K562 (cell line): ENCODE results near the gene H2BK1. TPM values are rescaled to one million over a fixed set of nuclear protein-coding genes. Genes with fewer than 3 reads are reported as not detected.

Source experiments
- ADNP ChIP-seq: fragments of 200-800 bp; sonication (Bioruptor generic); IDR thresholded peaks from 2 replicates; pipeline ENCODE4 v1.6.1; 2016; ENCODE audit warnings: missing genetic modification characterization, missing compliant biosample characterization
- FOSL1 ChIP-seq: fragments of 200-800 bp; sonication (Bioruptor generic); conservative IDR thresholded peaks from 2 replicates; pipeline ENCODE4 v1.6.1; 2016; ENCODE audit warnings: missing genetic modification characterization, missing compliant biosample characterization
- GTF2A2 ChIP-seq: IDR thresholded peaks from 2 replicates; pipeline ENCODE4 v1.6.1; 2016; ENCODE audit warnings: mild to moderate bottlenecking, missing genetic modification characterization, missing compliant biosample characterization
- HNRNPL ChIP-seq: fragments of 200-400 bp; formaldehyde crosslinking; IDR thresholded peaks from 2 replicates; pipeline ENCODE4 v1.6.1; 2017; ENCODE audit warnings: low read depth, mild to moderate bottlenecking, low read length
- ID3 ChIP-seq, 2 experiments: fragments of 250-450 bp in 1 of 2; fragments of 450-650 bp in 1 of 2; sonication (Bioruptor Pico) in 1 of 2; IDR thresholded peaks; 2 replicates each; pipeline versions ENCODE4 v1.6.1 to v1.8.0; 2016 to 2021; ENCODE audit warnings: mild to moderate bottlenecking in 2 of 2, moderate library complexity in 2 of 2, missing compliant biosample characterization in 1 of 2, missing genetic modification characterization in 1 of 2
- NKRF ChIP-seq: fragments of 450-650 bp; IDR thresholded peaks from 2 replicates; pipeline ENCODE4 v1.6.1; 2016; ENCODE audit warnings: borderline replicate concordance
- RREB1 ChIP-seq: fragments of 250-450 bp; sonication (Bioruptor Pico); IDR thresholded peaks from 2 replicates; pipeline ENCODE4 v1.4.0; 2020
- SAP30 ChIP-seq: fragments of 200-600 bp; sonication (generic); IDR thresholded peaks from 2 replicates; pipeline ENCODE4 v1.6.1; 2012; ENCODE audit warnings: borderline replicate concordance, low read depth, mild to moderate bottlenecking, moderate library complexity, low read length, control low read depth, inconsistent platforms; ENCODE audit not compliant: insufficient read depth, poor library complexity, severe bottlenecking
- SMARCE1 ChIP-seq: fragments of 450-650 bp; IDR thresholded peaks from 2 replicates; pipeline ENCODE4 v1.7.1; 2016; ENCODE audit warnings: mild to moderate bottlenecking
- SNIP1 ChIP-seq: fragments of 450-650 bp; IDR thresholded peaks from 2 replicates; pipeline ENCODE4 v1.7.1; 2017; ENCODE audit warnings: low read depth, mild to moderate bottlenecking
- THRB ChIP-seq: fragments of 450-650 bp; formaldehyde crosslinking; conservative IDR thresholded peaks from 2 replicates; pipeline ENCODE4 v1.4.0; 2022; ENCODE audit warnings: mild to moderate bottlenecking, missing genetic modification characterization
- TRIM24 ChIP-seq, 2 experiments: fragments of 450-650 bp; IDR thresholded peaks; 2 replicates each; pipeline ENCODE4 v1.6.1; 2016
- ZNF589 ChIP-seq: fragments of 200-800 bp; sonication (Bioruptor generic); IDR thresholded peaks from 2 replicates; pipeline ENCODE4 v1.6.1; 2016; ENCODE audit warnings: low read depth, missing genetic modification characterization, missing compliant biosample characterization
- ZNF785 ChIP-seq: fragments of 250-450 bp; sonication (Bioruptor Pico); IDR thresholded peaks from 2 replicates; pipeline ENCODE4 v1.4.0; 2020; ENCODE audit warnings: mild to moderate bottlenecking
- polyA plus RNA-seq, 8 experiments: library from polyadenylated mRNA; depleted of rRNA in 4 of 8; stranded (reverse) in 5 of 8; unstranded in 3 of 8; fragments of >200 nt; fragmentation: Nextera tagmentation in 2 of 8; fragmentation: Illumina TruSeq in 1 of 8; extraction: Ambion mirVana in 2 of 8; extraction: Trizol in 1 of 8; gene quantifications; 2 replicates each; pipeline versions ENCODE4 v1.2.1 to v1.2.3, GENCODE V29; 2011 to 2014; ENCODE audit warnings: inconsistent platforms in 1 of 8, missing spikeins in 1 of 8
- total RNA-seq, 7 experiments: library from RNA; depleted of rRNA in 6 of 7; stranded (reverse); fragments of >200 nt in 6 of 7; fragmentation: Illumina TruSeq in 2 of 7; extraction: Trizol in 2 of 7; gene quantifications; 2 replicates each; pipeline versions ENCODE4 v1.2.1 to v1.2.3, GENCODE V29; 2011 to 2021; ENCODE audit warnings: low replicate concordance in 1 of 7
- TF ChIP-seq, protein P1 (sequence below): fragments of 250-450 bp; sonication (Bioruptor Pico); IDR thresholded peaks from 2 replicates; pipeline ENCODE4 v1.4.0; 2020; ENCODE audit warnings: mild to moderate bottlenecking, moderate library complexity

H2BK1 gene
- total and polyA plus RNA-seq, 9 of the 15 experiments (the other 6 are each of a cell fraction or from before 2014, with no cell fraction given): not detected

GRCh38 chr7:151168003-151168786, 42.1 kb downstream of the H2BK1 start (continued):
- TF ChIP-seq ZNF785 (CRISPR knock-in tag) (no peak), HNRNPL (peak; percentile 68; the same call in 1 of the 2 replicates), NKRF (peak; percentile 67), ID3 (CRISPR knock-in tag; IDR thresholded peaks at IDR 0.05) (no peak), ID3 (tag; IDR thresholded peaks at IDR 0.05) (0 out of 2 replicates have a peak, but pooled peaks have one; percentile 30), FOSL1 (tag) (no peak), SNIP1 (no peak), RREB1 (CRISPR knock-in tag) (no peak), ZNF589 (CRISPR knock-in tag) (no peak), SMARCE1 (peak; percentile 65; the same call in 1 of the 2 replicates), GTF2A2 (tag) (no peak), SAP30 (no peak), TRIM24 (IDR thresholded peaks at IDR 0.05) (peak; percentile 10 to 46; a peak in 1 of 4 replicates), ADNP (no peak), THRB (CRISPR knock-in tag) (peak; percentile 82)
- TF ChIP-seq, protein P1, sequence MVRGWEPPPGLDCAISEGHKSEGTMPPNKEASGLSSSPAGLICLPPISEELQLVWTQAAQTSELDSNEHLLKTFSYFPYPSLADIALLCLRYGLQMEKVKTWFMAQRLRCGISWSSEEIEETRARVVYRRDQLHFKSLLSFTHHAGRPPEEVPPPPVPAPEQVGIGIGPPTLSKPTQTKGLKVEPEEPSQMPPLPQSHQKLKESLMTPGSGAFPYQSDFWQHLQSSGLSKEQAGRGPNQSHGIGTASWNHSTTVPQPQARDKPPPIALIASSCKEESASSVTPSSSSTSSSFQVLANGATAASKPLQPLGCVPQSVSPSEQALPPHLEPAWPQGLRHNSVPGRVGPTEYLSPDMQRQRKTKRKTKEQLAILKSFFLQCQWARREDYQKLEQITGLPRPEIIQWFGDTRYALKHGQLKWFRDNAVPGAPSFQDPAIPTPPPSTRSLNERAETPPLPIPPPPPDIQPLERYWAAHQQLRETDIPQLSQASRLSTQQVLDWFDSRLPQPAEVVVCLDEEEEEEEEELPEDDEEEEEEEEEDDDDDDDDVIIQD (CRISPR knock-in tag): no peak
